SKM-1 treated with dmso at 0.1 percent for 144 hours (cell line): ENCODE results near the gene DNAJC18.
"Not testable (repeated sequence)": the region's sequence is repeated elsewhere in the genome, so short reads cannot be mapped to it uniquely, and the experiment has no call there.

Experiments
- DNase-seq: peaks from one replicate; lab custom pipeline; 2025; ENCODE audit not compliant: unreplicated experiment; lab: John Stamatoyannopoulos, UW

DNAJC18 gene

DNA sequence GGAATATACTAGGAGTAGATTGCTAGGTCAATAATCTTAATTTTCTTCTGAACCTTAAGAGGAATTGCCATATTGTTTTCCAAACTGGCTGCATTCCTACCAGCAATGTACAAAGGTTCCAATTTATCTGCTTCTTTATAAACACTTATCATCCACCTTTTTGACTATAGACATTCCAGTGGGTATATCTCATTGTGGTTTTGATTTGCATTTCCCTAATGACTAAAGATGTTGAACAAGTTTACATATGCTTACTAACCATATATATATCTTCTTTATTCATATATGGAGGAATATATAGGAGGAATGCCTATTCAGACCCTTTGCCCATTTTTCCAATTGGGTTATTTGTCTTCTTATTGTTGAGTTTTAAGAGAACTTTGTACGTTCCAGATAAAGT is 7.6 kb downstream of the DNAJC18 start:
- no peak for DNase-seq

DNA sequence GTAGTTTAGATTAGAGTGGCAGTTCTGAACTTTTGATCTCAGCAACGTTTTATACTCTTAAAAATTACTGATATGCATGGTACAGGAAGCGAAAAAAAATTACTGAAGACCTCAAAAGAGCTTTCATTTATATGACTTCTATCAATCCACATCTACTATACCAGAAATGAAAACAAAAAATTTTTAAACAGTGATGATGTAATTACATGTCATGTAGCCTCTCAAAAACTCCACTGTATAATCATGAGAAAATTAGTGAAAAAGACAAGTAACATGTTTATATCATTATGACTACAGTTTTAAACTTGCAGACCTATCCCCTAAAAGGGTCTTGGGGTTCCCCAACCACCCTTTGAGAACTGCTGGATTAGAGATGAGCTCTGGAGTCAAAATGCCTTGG is 9.3 kb downstream of the DNAJC18 start:
- DNase-seq, result no peak

GRCh38 chr5:139426203-139426885 is 13.0 kb downstream of the DNAJC18 start:
- no peak for DNase-seq

DNA sequence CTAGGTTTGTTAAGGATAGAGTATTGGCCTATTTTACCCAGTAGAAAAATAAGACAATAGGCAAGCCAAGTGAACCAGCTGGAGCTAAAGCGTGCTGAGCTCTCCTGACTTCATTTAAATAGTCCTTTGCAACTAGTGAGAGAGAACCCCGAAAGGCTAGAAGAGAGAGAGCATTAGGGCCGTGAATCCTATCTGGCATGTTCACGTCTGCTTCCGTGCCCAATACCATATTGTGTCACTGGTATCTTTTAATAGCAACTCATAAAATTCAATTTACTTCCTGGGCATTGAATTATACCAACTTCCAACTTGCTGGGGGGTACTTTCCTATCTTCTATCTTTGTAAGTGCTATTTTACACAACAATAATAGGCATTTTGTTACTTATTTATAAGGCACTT is 13.8 kb downstream of the DNAJC18 start:
- no peak for DNase-seq

- peak; percentile 86 for DNase-seq
These were observed 16.9 kb downstream of the DNAJC18 start for GRCh38 chr5:139422307-139422893.

GRCh38 chr5:139419226-139420192 is 19.8 kb downstream of the DNAJC18 start:
- no peak for DNase-seq

DNA sequence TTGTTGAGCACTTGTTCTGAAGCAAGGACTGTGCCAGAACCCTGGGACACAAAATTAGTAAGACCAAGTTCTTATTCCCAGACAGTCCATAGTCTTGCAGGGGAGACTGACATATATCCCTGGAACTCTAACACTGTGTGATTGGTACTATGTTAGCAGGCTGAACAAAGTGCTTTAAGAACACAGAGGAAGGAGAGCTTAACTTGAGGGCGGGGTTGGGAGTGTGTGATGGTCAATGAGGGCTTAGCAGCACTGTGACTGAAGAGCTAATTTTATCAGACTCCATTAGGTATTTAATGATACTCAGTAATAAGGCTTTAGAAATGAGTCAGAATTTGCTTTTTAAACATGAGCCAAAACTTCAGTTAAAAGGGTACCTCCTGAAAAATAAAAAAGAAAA is 20.5 kb downstream of the DNAJC18 start:
- DNase-seq, result no peak

DNA sequence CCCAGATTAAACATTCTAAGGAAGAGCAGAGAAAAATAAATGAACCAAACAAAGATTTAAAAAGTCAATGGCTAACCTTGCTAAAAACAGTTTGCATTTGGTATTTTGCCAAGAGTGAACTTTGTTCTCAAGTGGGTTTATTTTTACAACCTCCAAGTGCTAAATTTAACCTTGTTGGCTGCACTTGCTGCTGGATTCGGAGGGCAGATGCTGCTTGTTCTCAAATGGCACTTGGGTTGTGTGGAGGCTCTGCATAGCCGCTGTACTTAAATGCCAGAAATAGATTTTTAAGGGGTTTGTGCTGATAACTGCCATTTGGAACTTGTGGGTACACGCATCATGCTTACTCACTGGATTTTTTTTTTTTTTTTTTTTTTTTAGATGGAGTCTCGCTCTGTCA is 22.1 kb downstream of the DNAJC18 start:
- DNase-seq, result no peak

DNA sequence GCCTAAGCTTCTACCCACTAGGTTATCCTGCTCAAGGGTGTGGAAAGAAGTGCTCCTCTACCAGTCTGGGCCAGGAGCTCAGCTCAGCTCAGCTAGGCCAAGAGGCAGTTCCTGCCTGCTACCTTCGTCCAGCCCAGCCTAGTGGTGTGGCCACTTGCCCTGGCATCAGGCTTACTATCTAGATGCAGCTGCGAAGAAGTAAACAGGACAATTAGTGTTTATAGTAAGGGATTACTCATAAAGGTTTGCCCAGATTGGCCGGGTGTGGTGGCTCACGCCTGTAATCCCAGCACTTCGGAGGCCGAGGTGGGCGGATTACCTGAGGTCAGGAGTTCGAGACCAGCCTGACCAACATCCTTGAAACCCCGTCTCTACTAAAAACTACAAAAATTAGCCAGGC is 22.7 kb downstream of the DNAJC18 start:
- no peak for DNase-seq

DNA sequence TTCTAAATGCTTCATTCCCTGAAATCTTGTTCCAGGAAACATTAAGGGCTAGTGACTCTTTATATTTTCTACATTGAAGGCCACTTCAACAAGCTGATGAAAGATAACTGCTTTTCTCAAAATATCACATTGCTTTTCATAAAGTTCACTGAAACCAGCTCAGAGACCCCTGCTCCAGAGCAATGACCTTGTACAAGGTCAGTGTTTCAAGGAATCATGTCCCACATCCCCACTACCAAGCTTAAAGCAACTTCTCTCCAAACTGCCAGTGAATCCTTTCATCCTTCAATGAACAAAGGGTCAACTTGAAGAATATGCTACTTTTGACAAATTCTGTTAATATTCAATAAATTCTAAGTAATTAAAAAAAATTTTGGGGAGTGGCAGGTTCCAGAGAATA is 23.5 kb downstream of the DNAJC18 start:
- DNase-seq, result no peak

- no peak for DNase-seq
These were observed 24.0 kb downstream of the DNAJC18 start for GRCh38 chr5:139415221-139415861.

DNA sequence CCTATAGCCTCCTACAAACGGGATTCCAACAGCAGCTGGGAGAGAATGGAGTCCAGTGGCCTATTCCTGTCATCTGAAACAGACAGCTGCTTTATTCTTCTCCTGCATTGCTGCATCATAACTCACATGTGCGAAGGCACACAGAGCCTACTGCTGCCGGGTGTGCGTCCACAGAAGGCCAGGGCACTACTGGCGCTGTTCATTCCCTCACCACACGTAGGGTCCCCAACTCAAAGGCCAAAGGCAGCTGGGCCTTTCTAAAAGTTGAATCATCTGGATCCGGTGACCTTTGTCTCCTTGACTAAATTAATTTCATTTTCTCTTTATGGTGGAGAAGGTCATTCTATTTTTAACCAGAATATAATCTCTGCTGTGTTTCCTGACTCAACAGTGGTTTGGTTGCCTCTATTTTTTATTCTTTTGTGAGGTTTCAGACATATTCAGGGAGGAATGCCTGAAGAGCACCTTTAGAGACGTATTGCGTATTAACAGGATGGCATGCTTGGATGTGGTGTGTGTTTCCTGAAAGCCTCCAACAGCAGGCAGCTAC is 24.7 kb downstream of the DNAJC18 start:
- no peak for DNase-seq

DNA sequence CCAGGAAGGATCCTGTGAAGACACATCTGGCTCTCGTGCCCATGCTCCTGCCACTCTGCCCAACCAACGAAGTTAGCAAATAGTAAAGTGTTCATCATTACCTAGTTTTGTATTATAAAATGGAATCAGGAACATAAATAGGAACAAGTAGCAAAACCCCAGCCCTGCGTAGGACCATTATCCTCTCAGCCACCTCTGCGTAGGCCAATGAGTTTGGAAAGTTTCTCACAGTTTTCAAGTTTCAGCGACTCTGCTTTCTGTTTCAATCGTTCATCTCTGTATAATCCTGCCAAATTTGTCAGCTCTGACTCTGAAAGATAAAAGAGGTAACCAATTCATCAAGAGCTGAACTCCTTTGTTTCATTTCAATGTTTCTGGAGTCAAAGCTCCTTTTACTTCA is 25.4 kb downstream of the DNAJC18 start:
- no peak for DNase-seq

DNA sequence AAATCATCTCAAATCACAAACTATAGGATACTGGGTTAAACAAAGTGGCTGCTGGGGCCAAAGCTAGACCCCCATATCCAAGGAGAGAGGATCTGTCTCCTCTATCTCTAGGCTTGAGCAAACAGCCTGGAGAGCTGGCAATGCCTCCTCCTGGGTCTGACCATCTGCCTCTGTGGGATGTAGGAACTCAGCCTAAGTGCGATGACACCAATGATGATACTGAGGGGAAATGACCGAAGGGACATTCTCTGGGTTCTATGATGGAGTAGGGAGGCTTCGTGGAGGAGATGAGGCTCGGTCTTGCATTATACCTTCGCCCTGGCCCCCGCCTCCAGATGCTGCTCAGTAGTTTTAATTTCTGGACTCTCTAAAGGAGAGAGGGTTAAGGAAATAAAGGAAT is 26.2 kb downstream of the DNAJC18 start:
- DNase-seq, result no peak

- no peak for DNase-seq
These were observed 28.1 kb downstream of the DNAJC18 start for GRCh38 chr5:139410993-139411828.

DNA sequence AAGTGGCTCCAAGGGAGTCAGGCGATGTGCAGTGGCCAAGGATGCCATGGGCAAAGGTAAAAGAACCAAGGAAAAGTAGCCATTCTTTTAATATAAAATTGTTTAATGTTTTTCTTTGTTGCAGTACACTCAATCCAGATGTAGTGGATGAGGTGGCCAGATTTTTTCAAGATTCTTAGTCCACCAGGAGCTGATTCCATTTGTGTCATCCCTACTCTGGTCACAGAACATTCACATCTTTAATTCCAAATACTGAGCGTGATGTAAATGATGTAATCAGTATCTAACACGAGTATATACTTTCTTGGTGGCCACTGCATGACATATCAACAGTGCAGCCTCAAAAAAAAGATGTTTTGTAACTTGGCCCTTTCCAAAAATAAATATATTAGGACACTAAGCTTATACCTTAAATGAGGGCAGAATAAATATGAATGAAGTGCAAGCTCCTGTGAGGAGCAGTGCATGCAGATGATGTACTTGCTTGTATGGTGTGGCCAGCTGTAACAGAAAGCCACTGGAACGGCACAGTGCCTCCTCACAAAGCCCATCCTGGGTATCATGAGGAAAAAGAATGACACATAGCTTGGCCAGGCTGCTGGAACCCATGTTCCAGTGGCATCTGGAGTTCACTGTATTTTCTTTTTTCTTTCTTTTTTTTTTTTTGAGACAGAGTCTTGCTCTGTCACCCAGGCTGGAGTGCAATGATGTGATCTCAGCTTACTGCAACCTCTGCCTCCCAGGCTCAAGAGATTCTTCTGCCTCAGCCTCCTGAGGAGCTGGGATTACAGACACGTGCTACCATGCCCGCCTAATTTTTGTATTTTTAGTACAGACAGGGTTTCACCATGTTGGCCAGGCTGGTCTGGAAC is 29.0 kb downstream of the DNAJC18 start:
- DNase-seq, result no peak

- DNase-seq, result not testable (repeated sequence)
These were observed 30.2 kb downstream of the DNAJC18 start for GRCh38 chr5:139409116-139409515.

- DNase-seq, result no peak
These were observed 31.1 kb downstream of the DNAJC18 start for GRCh38 chr5:139408191-139408590.

GRCh38 chr5:139407517-139407916 is 31.8 kb downstream of the DNAJC18 start:
- DNase-seq, result peak; percentile 77
